Measurements from ENCODE around the gene SMKR1. TPM values are rescaled to one million over a fixed set of nuclear protein-coding genes. Genes with fewer than 3 reads are reported as not detected.

The SMKR1 gene
- total and polyA plus RNA-seq, 2 experiments from 2014 or later = 2.1 TPM; not detected in 1

DNA sequence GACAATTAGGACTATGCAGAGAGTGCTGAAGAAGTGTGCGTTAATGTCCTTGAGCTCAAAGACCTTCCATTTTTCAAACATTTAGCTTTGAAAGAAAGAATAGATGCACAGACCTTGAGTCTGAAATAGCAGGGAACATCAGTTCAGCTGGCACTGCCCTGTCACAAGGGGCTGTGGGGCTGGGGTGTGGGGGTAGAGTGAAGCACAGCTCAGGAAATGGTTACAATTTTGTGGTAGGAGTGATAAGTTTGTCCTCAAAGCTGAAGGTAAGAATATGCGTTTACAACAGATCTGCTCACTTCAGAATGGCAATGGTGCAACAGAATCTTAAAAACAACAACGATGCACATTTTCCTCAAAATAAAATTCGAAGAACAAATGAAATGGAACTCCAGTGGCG is 33.6 kb downstream of the SMKR1 start:
- Histone ChIP-seq H3F3A (replicated peaks; ENCODE audit: low read depth) (no peaks in the 10 kb centered on the region), H3K79me2 (replicated peaks; ENCODE audit: insufficient read depth) (no peaks in the 10 kb centered on the region), H2AFZ (no peak overlapping the region), H3K4me3 (no peak overlapping the region), H3K9me2 (ENCODE audit: insufficient read depth) (0 out of 2 replicates have a peak, but pooled peaks cover 3% of the 10 kb centered on the region), H4K20me1 (replicated peaks; ENCODE audit: insufficient read depth) (no peaks in the 10 kb centered on the region), H3K27ac (ENCODE audit: low read depth) (no peak overlapping the region), H3K4me1 (ENCODE audit: insufficient read depth) (peaks cover 5% of the 10 kb centered on the region; the same call in 1 of the 2 replicates), H3K36me3 (ENCODE audit: insufficient read depth) (no peaks in the 10 kb centered on the region), H3K4me2 (no peak overlapping the region), H3K27me3 (ENCODE audit: insufficient read depth) (no peaks in the 10 kb centered on the region)
- H3K9me3 Mint-ChIP-seq = no peaks in the 10 kb centered on the region; the same call in 2 of the 3 replicates
- no peak overlapping the region for H3K27ac Mint-ChIP-seq
- no peak for DNase-seq (ENCODE audit: low spot score)
- no peaks in the 10 kb centered on the region for H3K36me3 Mint-ChIP-seq (ENCODE audit: low read depth)
- H3K4me1 Mint-ChIP-seq = peaks cover 24% of the 10 kb centered on the region
- ATAC-seq = no peak
- peaks cover 15% of the 10 kb centered on the region for H3K27me3 Mint-ChIP-seq (ENCODE audit: insufficient read depth, low read depth, poor library complexity)
- H3K4me3 Mint-ChIP-seq = no peak overlapping the region
- TF ChIP-seq CREB1 (CRISPR knock-in tag; IDR thresholded peaks at IDR 0.05; ENCODE audit: low read depth) = no peak
- TF ChIP-seq EZH2phosphoT487 (IDR thresholded peaks at IDR 0.05; ENCODE audit: unreplicated experiment) = no peak
- no peak for TF ChIP-seq EZH2 (IDR thresholded peaks at IDR 0.05; ENCODE audit: low read depth, unreplicated experiment)
- no peak for TF ChIP-seq NANOG (IDR thresholded peaks at IDR 0.05; ENCODE audit: borderline replicate concordance)
- no peak for TF ChIP-seq ZNF331 (CRISPR knock-in tag; IDR thresholded peaks at IDR 0.05; ENCODE audit: low read depth)

DNA sequence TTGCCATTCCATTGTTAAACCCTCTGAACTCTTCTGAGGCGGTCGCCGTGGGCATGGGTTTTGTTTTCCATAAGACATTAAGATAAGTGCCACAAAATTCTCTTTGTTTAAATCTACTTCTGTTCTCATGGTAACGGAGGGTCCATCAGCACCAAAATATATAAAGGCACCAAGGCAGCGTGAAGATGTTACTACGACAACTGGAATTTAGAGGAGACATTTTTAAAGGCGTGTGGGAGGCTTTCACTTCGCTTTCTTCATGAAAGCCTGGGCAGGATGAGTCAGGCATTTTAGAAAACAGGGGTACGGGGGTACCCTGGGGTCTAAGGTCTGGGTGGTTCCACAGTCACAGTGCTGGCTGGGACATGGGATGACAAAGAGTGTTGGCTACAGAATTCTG is 34.0 kb downstream of the SMKR1 start:
- H3K4me1 ChIP-seq (ENCODE audit: insufficient read depth) = peaks cover 5% of the 10 kb centered on the region; the same call in 1 of the 2 replicates
- H2AFZ ChIP-seq = no peak overlapping the region
- Mint-ChIP-seq H3K27me3 (ENCODE audit: insufficient read depth, low read depth, poor library complexity) (peaks cover 13% of the 10 kb centered on the region), H3K36me3 (ENCODE audit: low read depth) (no peaks in the 10 kb centered on the region), H3K4me3 (no peak overlapping the region), H3K27ac (no peak overlapping the region), H3K9me3 (no peaks in the 10 kb centered on the region; the same call in 2 of the 3 replicates), H3K4me1 (peaks cover 24% of the 10 kb centered on the region)
- no peak for DNase-seq (ENCODE audit: low spot score)
- H3F3A ChIP-seq (replicated peaks; ENCODE audit: low read depth) = no peaks in the 10 kb centered on the region
- no peak overlapping the region for H3K4me2 ChIP-seq
- H3K27ac ChIP-seq (ENCODE audit: low read depth) = no peak overlapping the region
- H3K9me2 ChIP-seq (ENCODE audit: insufficient read depth) = peaks cover 3% of the 10 kb centered on the region; the same call in 1 of the 2 replicates
- no peaks in the 10 kb centered on the region for H3K27me3 ChIP-seq (ENCODE audit: insufficient read depth)
- no peak for TF ChIP-seq STAT1 (IDR thresholded peaks at IDR 0.05; ENCODE audit: unreplicated experiment)
- TF ChIP-seq, protein P1, sequence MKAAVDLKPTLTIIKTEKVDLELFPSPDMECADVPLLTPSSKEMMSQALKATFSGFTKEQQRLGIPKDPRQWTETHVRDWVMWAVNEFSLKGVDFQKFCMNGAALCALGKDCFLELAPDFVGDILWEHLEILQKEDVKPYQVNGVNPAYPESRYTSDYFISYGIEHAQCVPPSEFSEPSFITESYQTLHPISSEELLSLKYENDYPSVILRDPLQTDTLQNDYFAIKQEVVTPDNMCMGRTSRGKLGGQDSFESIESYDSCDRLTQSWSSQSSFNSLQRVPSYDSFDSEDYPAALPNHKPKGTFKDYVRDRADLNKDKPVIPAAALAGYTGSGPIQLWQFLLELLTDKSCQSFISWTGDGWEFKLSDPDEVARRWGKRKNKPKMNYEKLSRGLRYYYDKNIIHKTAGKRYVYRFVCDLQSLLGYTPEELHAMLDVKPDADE (IDR thresholded peaks at IDR 0.05) = no peak
- TF ChIP-seq EZH2 (IDR thresholded peaks at IDR 0.05; ENCODE audit: low read depth, unreplicated experiment) = no peak
- TF ChIP-seq NANOG (IDR thresholded peaks at IDR 0.05; ENCODE audit: borderline replicate concordance) = no peak
- TF ChIP-seq POLR2AphosphoS5 (IDR thresholded peaks at IDR 0.05; ENCODE audit: low read depth) = no peak
- TF ChIP-seq EZH2phosphoT487 (IDR thresholded peaks at IDR 0.05; ENCODE audit: unreplicated experiment) = no peak
- TF ChIP-seq, protein P2, sequence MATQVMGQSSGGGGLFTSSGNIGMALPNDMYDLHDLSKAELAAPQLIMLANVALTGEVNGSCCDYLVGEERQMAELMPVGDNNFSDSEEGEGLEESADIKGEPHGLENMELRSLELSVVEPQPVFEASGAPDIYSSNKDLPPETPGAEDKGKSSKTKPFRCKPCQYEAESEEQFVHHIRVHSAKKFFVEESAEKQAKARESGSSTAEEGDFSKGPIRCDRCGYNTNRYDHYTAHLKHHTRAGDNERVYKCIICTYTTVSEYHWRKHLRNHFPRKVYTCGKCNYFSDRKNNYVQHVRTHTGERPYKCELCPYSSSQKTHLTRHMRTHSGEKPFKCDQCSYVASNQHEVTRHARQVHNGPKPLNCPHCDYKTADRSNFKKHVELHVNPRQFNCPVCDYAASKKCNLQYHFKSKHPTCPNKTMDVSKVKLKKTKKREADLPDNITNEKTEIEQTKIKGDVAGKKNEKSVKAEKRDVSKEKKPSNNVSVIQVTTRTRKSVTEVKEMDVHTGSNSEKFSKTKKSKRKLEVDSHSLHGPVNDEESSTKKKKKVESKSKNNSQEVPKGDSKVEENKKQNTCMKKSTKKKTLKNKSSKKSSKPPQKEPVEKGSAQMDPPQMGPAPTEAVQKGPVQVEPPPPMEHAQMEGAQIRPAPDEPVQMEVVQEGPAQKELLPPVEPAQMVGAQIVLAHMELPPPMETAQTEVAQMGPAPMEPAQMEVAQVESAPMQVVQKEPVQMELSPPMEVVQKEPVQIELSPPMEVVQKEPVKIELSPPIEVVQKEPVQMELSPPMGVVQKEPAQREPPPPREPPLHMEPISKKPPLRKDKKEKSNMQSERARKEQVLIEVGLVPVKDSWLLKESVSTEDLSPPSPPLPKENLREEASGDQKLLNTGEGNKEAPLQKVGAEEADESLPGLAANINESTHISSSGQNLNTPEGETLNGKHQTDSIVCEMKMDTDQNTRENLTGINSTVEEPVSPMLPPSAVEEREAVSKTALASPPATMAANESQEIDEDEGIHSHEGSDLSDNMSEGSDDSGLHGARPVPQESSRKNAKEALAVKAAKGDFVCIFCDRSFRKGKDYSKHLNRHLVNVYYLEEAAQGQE (IDR thresholded peaks at IDR 0.05; ENCODE audit: unreplicated experiment) = no peak
- TF ChIP-seq ZNF114 (CRISPR knock-in tag; IDR thresholded peaks at IDR 0.05) = no peak
- TF ChIP-seq JUNB (IDR thresholded peaks at IDR 0.05; ENCODE audit: unreplicated experiment) = no peak
- no peaks in the 10 kb centered on the region for H3K36me3 ChIP-seq (ENCODE audit: insufficient read depth)
- no peaks in the 10 kb centered on the region for H4K20me1 ChIP-seq (replicated peaks; ENCODE audit: insufficient read depth)
- no peak overlapping the region for H3K4me3 ChIP-seq
- no peak for ATAC-seq
- H3K79me2 ChIP-seq (replicated peaks; ENCODE audit: insufficient read depth) = no peaks in the 10 kb centered on the region
